ENCODE measurements around the gene PGAP6.

DNA sequence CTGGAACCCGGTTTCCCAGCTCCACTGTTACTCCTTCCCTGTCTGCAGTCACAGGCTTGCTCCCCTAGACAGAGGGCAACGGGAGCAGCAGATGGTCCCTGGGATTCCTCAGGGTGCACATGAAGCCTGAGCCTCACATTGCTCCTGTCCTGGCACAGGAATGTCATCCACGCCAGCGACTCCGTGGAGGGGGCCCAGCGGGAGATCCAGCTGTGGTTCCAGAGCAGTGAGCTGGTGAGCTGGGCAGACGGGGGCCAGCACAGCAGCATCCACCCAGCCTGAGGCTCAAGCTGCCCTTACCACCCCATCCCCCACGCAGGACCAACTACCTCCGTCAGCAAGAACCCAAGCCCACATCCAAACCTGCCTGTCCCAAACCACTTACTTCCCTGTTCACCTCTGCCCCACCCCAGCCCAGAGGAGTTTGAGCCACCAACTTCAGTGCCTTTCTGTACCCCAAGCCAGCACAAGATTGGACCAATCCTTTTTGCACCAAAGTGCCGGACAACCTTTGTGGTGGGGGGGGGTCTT is 18.3 kb upstream of the PGAP6 start:
- TF ChIP-seq POLR2A (conservative IDR thresholded peaks at IDR 0.05) (no peak), CTCF (IDR thresholded peaks at IDR 0.05 in 2 of 3, conservative IDR thresholded peaks at IDR 0.05 in 1 of 3; ENCODE audit: insufficient read depth in 2 of 3, low read depth in 1 of 3, low read length in 3 of 3) (no peak), ZHX1 (conservative IDR thresholded peaks at IDR 0.05; ENCODE audit: low read length) (no peak), RCOR1 (IDR thresholded peaks at IDR 0.05; ENCODE audit: borderline replicate concordance in 1 of 2, low read depth in 2 of 2, low read length in 2 of 2) (no peak), ZNF24 (IDR thresholded peaks at IDR 0.05) (no peak), ZNF764 (CRISPR knock-in tag; IDR thresholded peaks at IDR 0.05; ENCODE audit: low read depth) (no peak), CHD4 (IDR thresholded peaks at IDR 0.05; ENCODE audit: insufficient read depth, insufficient replicate concordance, low read depth, low read length, poor library complexity, severe bottlenecking) (no peak), POLR2AphosphoS5 (IDR thresholded peaks at IDR 0.05; ENCODE audit: control insufficient read depth, insufficient read depth, low read depth, low read length) (no peak), ZNF23 (CRISPR knock-in tag; IDR thresholded peaks at IDR 0.05) (no peak), PHB2 (IDR thresholded peaks at IDR 0.05; ENCODE audit: low read depth) (no peak), ZNF76 (CRISPR knock-in tag; IDR thresholded peaks at IDR 0.05; ENCODE audit: borderline replicate concordance) (no peak)
- TF ChIP-seq, protein P1, sequence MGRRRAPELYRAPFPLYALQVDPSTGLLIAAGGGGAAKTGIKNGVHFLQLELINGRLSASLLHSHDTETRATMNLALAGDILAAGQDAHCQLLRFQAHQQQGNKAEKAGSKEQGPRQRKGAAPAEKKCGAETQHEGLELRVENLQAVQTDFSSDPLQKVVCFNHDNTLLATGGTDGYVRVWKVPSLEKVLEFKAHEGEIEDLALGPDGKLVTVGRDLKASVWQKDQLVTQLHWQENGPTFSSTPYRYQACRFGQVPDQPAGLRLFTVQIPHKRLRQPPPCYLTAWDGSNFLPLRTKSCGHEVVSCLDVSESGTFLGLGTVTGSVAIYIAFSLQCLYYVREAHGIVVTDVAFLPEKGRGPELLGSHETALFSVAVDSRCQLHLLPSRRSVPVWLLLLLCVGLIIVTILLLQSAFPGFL (CRISPR knock-in tag; IDR thresholded peaks at IDR 0.05), result no peak
- TF ChIP-seq, protein P2, sequence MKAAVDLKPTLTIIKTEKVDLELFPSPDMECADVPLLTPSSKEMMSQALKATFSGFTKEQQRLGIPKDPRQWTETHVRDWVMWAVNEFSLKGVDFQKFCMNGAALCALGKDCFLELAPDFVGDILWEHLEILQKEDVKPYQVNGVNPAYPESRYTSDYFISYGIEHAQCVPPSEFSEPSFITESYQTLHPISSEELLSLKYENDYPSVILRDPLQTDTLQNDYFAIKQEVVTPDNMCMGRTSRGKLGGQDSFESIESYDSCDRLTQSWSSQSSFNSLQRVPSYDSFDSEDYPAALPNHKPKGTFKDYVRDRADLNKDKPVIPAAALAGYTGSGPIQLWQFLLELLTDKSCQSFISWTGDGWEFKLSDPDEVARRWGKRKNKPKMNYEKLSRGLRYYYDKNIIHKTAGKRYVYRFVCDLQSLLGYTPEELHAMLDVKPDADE (conservative IDR thresholded peaks at IDR 0.05; ENCODE audit: control insufficient read depth, low read depth, low read length), result no peak

Data from K562 (cell line).